ENCODE data around the gene GIGYF2.
"Not testable (repeated sequence)": the region's sequence is repeated elsewhere in the genome, so short reads cannot be mapped to it uniquely, and the experiment has no call there.

Gene GIGYF2

GRCh38 chr2:232903989-232904388 lies 206.9 kb downstream of the GIGYF2 start:
- no peak overlapping the region for H3K4me3 ChIP-seq (ENCODE audit: low read depth, low read length)
- DNase-seq (ENCODE audit: low read depth, low spot score) = no peak
- in situ Hi-C loops (cut with HindIII; ENCODE audit: low sequenced_read_pairs) = no loop called here
- TF ChIP-seq CTCF (IDR thresholded peaks at IDR 0.05; ENCODE audit: low read depth, low read length) = no peak

- DNase-seq (ENCODE audit: low read depth, low spot score); in situ Hi-C loops (cut with HindIII; ENCODE audit: low sequenced_read_pairs); H3K4me3 ChIP-seq (ENCODE audit: low read depth, low read length): not testable (repeated sequence)
Observed at GRCh38 chr2:232906867-232907717, 210.0 kb downstream of the GIGYF2 start.

GRCh38 chr2:232907718-232908085 lies 210.6 kb downstream of the GIGYF2 start:
- H3K4me3 ChIP-seq (ENCODE audit: low read depth, low read length); in situ Hi-C loops (cut with HindIII; ENCODE audit: low sequenced_read_pairs); DNase-seq (ENCODE audit: low read depth, low spot score): not testable (repeated sequence)

GRCh38 chr2:232908695-232909094 lies 211.6 kb downstream of the GIGYF2 start:
- no peak for DNase-seq (ENCODE audit: low read depth, low spot score)
- no peak overlapping the region for H3K4me3 ChIP-seq (ENCODE audit: low read depth, low read length)
- TF ChIP-seq CTCF (IDR thresholded peaks at IDR 0.05; ENCODE audit: low read depth, low read length) = no peak
- in situ Hi-C loops (cut with HindIII; ENCODE audit: low sequenced_read_pairs) = no loop called here
